Measurements from ENCODE around the gene HOOK2. TPM values are rescaled to one million over a fixed set of nuclear protein-coding genes. Genes with fewer than 3 reads are reported as not detected.

Gene HOOK2
- total RNA-seq, 1 experiment from 2014 or later, result 96.3 TPM

DNA sequence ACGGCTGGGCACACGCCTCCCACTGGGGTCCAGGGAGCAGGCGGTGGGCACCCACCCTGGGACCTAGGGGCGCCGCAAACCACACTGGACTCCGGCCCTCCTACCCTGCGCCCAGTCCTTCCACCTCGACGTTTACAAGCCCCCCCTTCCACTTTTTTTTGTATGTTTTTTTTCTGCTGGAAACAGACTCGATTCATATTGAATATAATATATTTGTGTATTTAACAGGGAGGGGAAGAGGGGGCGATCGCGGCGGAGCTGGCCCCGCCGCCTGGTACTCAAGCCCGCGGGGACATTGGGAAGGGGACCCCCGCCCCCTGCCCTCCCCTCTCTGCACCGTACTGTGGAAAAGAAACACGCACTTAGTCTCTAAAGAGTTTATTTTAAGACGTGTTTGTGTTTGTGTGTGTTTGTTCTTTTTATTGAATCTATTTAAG is 17.5 kb upstream of the HOOK2 start:
- RAD21 ChIA-PET (ENCODE audit: low non-redundant PET in 1 of 2, low total read pairs in 2 of 2, uncharacterized antibody in 2 of 2, unreplicated experiment in 2 of 2), result interaction anchor here (0.7 to 1.2 kb wide), 3 partner anchors 17 to 27 kb away, joined by 3 to 4 read pairs (median 3); partner anchors contain the start of gene HOOK2 (in 1 of the 2)
- Histone ChIP-seq H3K9ac (ENCODE audit: low read length) (peak overlapping the region; percentile 93), H3K36me3 (ENCODE audit: control insufficient read depth in 1 of 2, insufficient read depth in 2 of 2, low read length in 2 of 2) (no peaks in the 10 kb centered on the region), H3K79me2 (ENCODE audit: insufficient read depth, low read length) (peaks cover 19% of the 10 kb centered on the region), H3K4me1 (ENCODE audit: control insufficient read depth in 1 of 2, insufficient read depth in 2 of 2, low read length in 2 of 2) (peaks cover 48 to 83% of the 10 kb centered on the region in 2 experiments), H3K9me3 (ENCODE audit: control insufficient read depth in 1 of 2, insufficient read depth in 1 of 2, low read depth in 1 of 2, low read length in 2 of 2) (no peaks in the 10 kb centered on the region), H3K27ac (ENCODE audit: low read depth, low read length) (peak overlapping the region; percentile 96), H3K4me3 (replicated peaks in 1 of 2; ENCODE audit: low read depth in 1 of 2, low read length in 2 of 2) (peak overlapping the region; percentile 77 to 84), H4K20me1 (ENCODE audit: insufficient read depth) (no peaks in the 10 kb centered on the region), H3K9me2 (ENCODE audit: insufficient read depth) (no peaks in the 10 kb centered on the region), H2AFZ (ENCODE audit: low read depth, low read length, poor library complexity, severe bottlenecking) (no peak overlapping the region), H3K4me2 (ENCODE audit: low read length) (peak overlapping the region; percentile 99), H3K27me3 (ENCODE audit: insufficient read depth, low read length) (no peaks in the 10 kb centered on the region)
- POLR2A ChIA-PET, result interaction anchor here (0.6 to 6.7 kb wide), 15 partner anchors 10 to 1856 kb away, joined by 3 to 172 read pairs (median 5); partner anchors contain the start of genes DHPS, HOOK2, PRDX2 and RNASEH2A
- BruUV-seq (replicated peaks), result TSS peak; percentile 51
- DNase-seq (ENCODE audit: low read depth, low spot score), result no peak
- intact Hi-C loops (cut with micrococcal nuclease), result loop anchor here (2.0 kb wide), 1 partner anchor 14 kb away; no protein-coding TSS in a partner anchor
- no peak for ATAC-seq
- CTCF ChIA-PET, result interaction anchor here (1.2 to 7.4 kb wide), 6 partner anchors 10 to 60 kb away, joined by 3 to 88 read pairs (median 14); partner anchors contain the start of gene HOOK2
- no peak for TF ChIP-seq EZH2 (IDR thresholded peaks at IDR 0.05)
- no peak for TF ChIP-seq CBX3 (IDR thresholded peaks at IDR 0.05; ENCODE audit: low read depth)
- no peak for TF ChIP-seq EZH2phosphoT487 (IDR thresholded peaks at IDR 0.05; ENCODE audit: borderline replicate concordance)
- no peak for TF ChIP-seq ZBTB33 (IDR thresholded peaks at IDR 0.05; ENCODE audit: extremely low read depth, insufficient replicate concordance, low read length)
- no peak for TF ChIP-seq JUND (IDR thresholded peaks at IDR 0.05)
- no peak for TF ChIP-seq SRF (IDR thresholded peaks at IDR 0.05; ENCODE audit: low read depth)
- no peak for TF ChIP-seq RAD21 (IDR thresholded peaks at IDR 0.05; ENCODE audit: low read depth)
- TF ChIP-seq EGR1 (IDR thresholded peaks at IDR 0.05; ENCODE audit: low read depth), result no peak
- TF ChIP-seq SP1 (IDR thresholded peaks at IDR 0.05; ENCODE audit: low read depth), result no peak
- TF ChIP-seq POLR2AphosphoS5 (IDR thresholded peaks at IDR 0.05; ENCODE audit: low read depth, low read length), result no peak; the same call in 1 of the 2 replicates
- no peak for TF ChIP-seq ATF3 (IDR thresholded peaks at IDR 0.05)
- TF ChIP-seq YY1 (IDR thresholded peaks at IDR 0.05; ENCODE audit: extremely low read depth, insufficient replicate concordance, low read depth, low read length), result no peak
- TF ChIP-seq ZFX (IDR thresholded peaks at IDR 0.05), result no peak

All from HCT116 (cell line).